KOPT-K1 (cell line): ENCODE measurements around the gene TTC19.
A peak's percentile ranks its signal among the peaks of the same experiment; 100 is the strongest.

Experiments used
- H3K27ac ChIP-seq: fragments of 200-600 bp; sonication (generic); 2 replicates; pipeline ENCODE4 v1.5.1; 2016; ENCODE audit warnings: antibody characterized with exemption, mild to moderate bottlenecking, low read depth, low read length; ENCODE audit not compliant: poor library complexity, severe bottlenecking
- H3K36me3 ChIP-seq: fragments of 200-600 bp; sonication (generic); 2 replicates; pipeline ENCODE4 v1.5.1; 2017; ENCODE audit warnings: antibody characterized with exemption, mild to moderate bottlenecking, low read length, moderate library complexity; ENCODE audit not compliant: insufficient read depth
- H3K9me3 ChIP-seq: fragments of 200-600 bp; sonication (generic); 2 replicates; pipeline ENCODE4 v1.5.1; 2017; ENCODE audit warnings: antibody characterized with exemption, low read length, mild to moderate bottlenecking; ENCODE audit not compliant: insufficient read depth, poor library complexity, severe bottlenecking

Gene TTC19

DNA sequence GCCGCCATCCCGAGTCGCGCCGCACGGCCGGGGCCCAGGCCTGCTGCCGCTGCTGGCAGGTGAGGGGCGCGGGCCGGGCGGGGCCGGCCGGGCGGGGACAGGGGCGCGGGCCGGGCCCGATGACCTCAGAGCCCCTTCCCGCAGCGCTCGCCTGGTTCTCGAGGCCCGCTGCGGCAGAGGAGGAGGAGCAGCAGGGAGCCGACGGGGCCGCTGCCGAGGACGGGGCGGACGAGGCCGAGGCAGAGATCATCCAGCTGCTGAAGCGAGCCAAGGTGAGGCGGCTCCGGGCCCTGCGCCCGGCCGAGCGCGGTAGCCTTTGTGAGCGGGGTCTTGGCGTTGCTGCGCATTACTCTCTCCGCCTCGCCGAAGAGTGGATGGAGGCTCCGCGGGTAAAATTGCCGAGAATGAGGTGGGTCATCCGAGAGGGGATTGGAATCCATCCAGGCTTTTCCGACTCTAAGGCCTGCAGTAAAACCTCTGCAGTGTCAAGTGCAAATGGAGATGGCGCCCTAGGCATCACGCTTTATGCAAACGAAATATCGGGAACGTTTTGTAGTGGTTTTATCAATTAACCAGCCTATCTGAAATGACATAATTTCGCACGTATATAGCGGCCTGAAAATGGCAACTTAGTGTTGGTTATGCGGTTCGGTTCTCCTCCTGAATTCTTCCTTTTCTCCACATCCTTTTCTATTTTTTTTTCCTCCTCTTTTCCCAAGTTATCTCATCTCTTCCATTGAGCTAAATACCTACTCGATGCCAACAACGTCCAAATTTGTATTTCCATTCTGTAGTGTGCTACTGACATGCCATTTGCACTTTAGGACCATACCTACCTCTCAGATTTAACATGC lies 577 bp downstream of the TTC19 start:
- H3K27ac ChIP-seq = peak overlapping the region; percentile 80
- no peaks in the 10 kb centered on the region for H3K9me3 ChIP-seq
- peaks cover 41% of the 10 kb centered on the region for H3K36me3 ChIP-seq

- Histone ChIP-seq H3K27ac (no peak overlapping the region), H3K9me3 (no peaks in the 10 kb centered on the region), H3K36me3 (peaks cover 53% of the 10 kb centered on the region)
These were observed 1.7 kb downstream of the TTC19 start for GRCh38 chr17:16001226-16001897.

GRCh38 chr17:16002708-16003260 lies 3.2 kb downstream of the TTC19 start:
- Histone ChIP-seq H3K9me3 (no peaks in the 10 kb centered on the region), H3K36me3 (peaks cover 67% of the 10 kb centered on the region)

GRCh38 chr17:16003841-16004240 lies 4.2 kb downstream of the TTC19 start:
- no peak overlapping the region for H3K27ac ChIP-seq
- H3K36me3 ChIP-seq = peaks cover 78% of the 10 kb centered on the region
- H3K9me3 ChIP-seq = no peaks in the 10 kb centered on the region

More at GRCh38 chr17:16002708-16003260, 3.2 kb downstream of the TTC19 start:
- no peak overlapping the region for H3K27ac ChIP-seq

DNA sequence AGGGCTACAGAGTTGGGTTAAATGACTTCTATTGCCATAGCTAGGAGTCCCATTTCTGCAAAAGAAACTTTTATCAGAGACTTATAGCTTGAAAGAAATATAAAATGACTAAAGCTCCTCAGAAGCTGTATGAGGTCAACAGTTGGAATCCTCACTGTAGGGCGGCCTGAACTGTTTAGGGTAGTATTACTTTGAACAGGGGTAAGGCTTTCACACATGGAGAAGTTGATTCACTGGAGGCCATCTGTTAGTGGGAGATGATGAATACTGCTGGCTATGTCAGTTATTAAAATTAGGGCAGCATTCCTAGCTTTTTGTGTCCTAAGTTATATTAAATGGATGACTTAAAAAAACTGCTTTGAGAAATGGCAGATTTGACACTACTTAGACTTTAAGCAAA lies 6.0 kb downstream of the TTC19 start:
- H3K36me3 ChIP-seq = peaks cover 91% of the 10 kb centered on the region

DNA sequence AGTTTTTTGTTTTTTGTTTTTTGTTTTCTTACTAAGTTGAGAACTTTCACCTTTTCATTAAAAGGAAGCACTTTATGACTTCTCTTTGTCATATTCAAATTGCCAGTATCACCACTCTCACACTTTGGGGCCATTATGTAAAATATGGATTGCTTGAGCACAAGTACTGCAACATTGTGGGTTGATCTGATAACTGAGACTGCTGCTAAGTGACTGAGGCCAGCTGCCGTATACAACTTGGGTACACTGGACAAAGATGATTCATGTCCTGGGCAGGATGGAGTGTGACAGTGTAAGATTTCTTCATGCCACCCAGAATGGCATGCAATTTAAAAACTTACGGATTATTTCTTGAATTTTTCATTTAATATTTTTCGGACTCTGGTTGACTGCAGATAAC lies 7.8 kb downstream of the TTC19 start:
- H3K9me3 ChIP-seq = no peaks in the 10 kb centered on the region
- no peak overlapping the region for H3K27ac ChIP-seq
- peaks cover 95% of the 10 kb centered on the region for H3K36me3 ChIP-seq

More for the DNA sequence above, 6.0 kb downstream of the TTC19 start:
- Histone ChIP-seq H3K9me3 (no peaks in the 10 kb centered on the region), H3K27ac (no peak overlapping the region)

DNA sequence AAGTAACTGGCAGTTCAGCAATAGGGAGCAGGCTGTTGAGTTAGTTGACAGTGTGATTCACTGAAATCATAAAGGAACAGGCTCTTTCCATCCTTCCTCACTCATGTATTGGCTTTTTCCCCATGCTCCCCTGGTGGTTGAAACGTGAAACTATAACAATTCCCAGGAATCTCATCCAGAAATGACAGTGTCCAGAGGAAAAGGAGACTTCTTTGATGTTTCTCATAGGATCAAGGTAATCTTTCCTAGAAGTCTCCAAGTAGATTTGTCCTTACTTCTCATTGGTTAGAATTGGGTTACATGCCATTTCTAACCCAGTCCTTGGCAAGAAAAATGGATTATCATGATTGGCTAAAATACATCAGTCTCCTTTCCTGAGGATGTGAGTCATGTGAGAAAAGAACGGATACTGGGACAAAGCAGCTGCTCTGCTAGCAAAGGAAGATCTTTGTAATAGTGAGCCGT lies 14.4 kb downstream of the TTC19 start:
- Histone ChIP-seq H3K27ac (no peak overlapping the region), H3K36me3 (peaks cover 91% of the 10 kb centered on the region), H3K9me3 (no peaks in the 10 kb centered on the region)

- H3K27ac ChIP-seq = no peak overlapping the region
- H3K36me3 ChIP-seq = peaks cover 95% of the 10 kb centered on the region
- H3K9me3 ChIP-seq = no peaks in the 10 kb centered on the region
These were observed 19.7 kb downstream of the TTC19 start for GRCh38 chr17:16019347-16019746.

DNA sequence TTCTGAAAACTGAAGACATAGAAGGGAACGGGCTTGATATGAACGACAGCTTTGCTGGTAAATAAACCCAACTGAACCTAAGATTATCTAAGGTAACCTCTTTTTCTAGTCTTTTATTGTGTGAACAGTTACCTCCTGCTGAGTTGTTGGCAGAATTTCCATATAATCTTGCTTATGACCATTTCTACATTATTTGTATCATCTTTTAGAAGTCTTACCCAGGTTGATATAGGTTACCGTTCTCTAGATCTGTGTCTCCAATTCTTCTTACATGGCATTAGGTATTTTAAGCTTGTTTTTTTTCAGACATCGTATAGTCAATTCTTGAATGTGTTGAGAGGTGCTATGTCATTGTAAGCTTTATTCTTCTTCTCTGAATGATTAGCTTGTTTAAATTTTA lies 24.3 kb downstream of the TTC19 start:
- Histone ChIP-seq H3K9me3 (no peaks in the 10 kb centered on the region), H3K36me3 (peaks cover 99% of the 10 kb centered on the region), H3K27ac (no peak overlapping the region)

DNA sequence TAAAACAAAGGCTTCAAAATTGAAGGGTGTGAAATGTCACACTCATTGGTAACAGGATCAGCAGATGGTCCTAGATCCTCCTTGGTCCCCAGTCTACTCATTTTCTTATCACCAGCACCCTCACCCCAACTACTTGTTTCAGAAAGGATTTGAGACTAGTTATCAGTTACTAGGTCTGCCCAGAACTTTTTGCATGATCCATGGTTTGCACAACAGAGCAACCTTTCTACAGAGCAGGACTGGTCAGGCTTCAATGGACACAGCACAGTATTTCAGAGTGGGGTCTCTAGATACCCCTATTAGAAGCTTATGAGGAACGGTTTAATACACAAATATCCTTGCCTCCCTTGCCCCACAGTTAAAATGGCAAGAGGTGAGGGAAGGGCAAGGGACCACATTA lies 25.6 kb downstream of the TTC19 start:
- Histone ChIP-seq H3K27ac (no peak overlapping the region), H3K9me3 (no peaks in the 10 kb centered on the region), H3K36me3 (peaks cover 99% of the 10 kb centered on the region)

DNA sequence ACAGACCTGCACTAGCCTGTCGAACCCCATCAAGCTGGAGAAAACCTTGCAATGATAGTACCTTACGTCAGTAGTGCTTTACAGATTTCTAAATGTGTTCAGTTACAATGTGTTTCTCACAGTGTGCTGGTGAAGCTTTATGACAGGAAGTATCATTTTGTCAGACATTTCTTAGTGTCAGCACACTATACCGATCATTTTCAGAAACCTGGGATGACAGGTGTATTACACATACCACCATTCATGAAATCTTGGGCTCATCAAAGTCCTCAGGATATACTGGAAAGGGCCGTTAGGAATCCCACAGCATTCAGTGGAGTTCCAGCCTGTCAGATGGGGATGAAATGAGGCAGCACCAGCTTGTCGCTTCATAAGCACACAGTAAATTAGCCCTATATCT lies 27.3 kb downstream of the TTC19 start:
- Histone ChIP-seq H3K27ac (no peak overlapping the region), H3K36me3 (peaks cover 99% of the 10 kb centered on the region), H3K9me3 (no peaks in the 10 kb centered on the region)

- H3K27ac ChIP-seq = no peak overlapping the region
These were observed 28.3 kb downstream of the TTC19 start for GRCh38 chr17:16027708-16028584.

DNA sequence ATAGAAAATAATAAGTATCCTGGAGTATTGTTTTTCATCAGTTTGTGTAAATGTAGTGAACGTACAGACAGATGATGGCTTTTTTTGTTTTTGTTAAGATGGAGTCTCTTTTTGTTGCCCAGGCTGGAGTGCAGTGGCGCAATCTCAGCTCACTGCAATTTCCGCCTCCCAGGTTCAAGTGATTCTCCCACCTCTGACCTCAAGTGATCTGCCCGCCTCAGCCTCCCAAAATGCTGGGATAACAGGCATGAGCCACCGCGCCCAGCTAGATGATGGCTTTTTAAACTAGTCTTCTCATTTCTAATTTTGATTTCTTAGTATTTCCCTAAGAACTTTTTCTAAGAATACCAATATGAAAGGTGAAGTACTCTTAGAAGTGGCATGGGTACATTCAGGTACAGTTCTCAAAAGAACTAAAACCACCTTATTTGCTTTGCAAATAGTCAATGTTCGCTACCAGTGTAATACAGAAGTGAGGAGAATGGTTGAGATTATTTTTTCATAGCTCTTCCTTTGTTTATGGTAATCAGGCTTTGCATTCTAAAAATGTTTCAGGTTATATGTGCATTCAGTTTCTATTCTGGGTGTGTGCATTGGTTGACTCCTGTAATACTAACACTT lies 34.2 kb downstream of the TTC19 start:
- peaks cover 99% of the 10 kb centered on the region for H3K36me3 ChIP-seq
- no peak overlapping the region for H3K27ac ChIP-seq
- H3K9me3 ChIP-seq = no peaks in the 10 kb centered on the region

More at GRCh38 chr17:16027708-16028584, 28.3 kb downstream of the TTC19 start:
- no peaks in the 10 kb centered on the region for H3K9me3 ChIP-seq
- peaks cover 99% of the 10 kb centered on the region for H3K36me3 ChIP-seq

DNA sequence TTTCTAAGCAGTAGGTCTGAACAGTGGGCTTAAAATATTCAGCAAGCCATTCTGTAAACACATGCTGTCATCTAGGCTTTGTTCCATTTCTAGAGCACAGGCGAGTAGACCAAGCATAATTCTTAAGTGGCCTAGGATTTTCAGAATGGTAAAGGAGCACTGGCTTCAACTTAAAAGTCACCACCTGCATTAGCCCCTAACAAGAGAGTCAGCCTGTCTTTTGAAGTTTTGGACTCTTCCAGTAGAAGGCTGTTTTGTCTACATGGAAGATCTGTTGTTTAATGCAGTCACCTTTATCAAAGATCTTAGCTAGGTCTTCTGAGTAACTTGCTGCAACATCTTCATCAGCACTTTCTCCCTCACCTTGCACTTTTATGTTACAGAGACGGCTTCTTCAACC lies 36.6 kb downstream of the TTC19 start:
- H3K36me3 ChIP-seq = peaks cover 99% of the 10 kb centered on the region
- no peaks in the 10 kb centered on the region for H3K9me3 ChIP-seq
- no peak overlapping the region for H3K27ac ChIP-seq
